KMS-11 (cell line): ENCODE data around the gene GUF1.

Experiments used
- H2AFZ ChIP-seq: fragments of 200-600 bp; sonication (generic); 2 replicates; pipeline ENCODE4 v1.6.1; 2016; ENCODE audit warnings: antibody characterized with exemption, mixed run types, low read depth
- H3K27ac ChIP-seq: fragments of 200-600 bp; sonication (generic); 2 replicates; pipeline ENCODE4 v1.6.1; 2016; ENCODE audit warnings: mild to moderate bottlenecking, mixed run types
- H3K27me3 ChIP-seq: fragments of 200-600 bp; sonication (generic); 2 replicates; pipeline ENCODE4 v1.6.1; 2017; ENCODE audit warnings: mild to moderate bottlenecking, low read depth, mixed run types, moderate library complexity; ENCODE audit not compliant: insufficient read depth
- H3K36me3 ChIP-seq: fragments of 200-600 bp; sonication (generic); 2 replicates; pipeline ENCODE4 v1.6.1; 2017; ENCODE audit warnings: mild to moderate bottlenecking, mixed run types; ENCODE audit not compliant: insufficient read depth
- H3K4me1 ChIP-seq: fragments of 200-600 bp; sonication (generic); 2 replicates; pipeline ENCODE4 v1.6.1; 2016; ENCODE audit warnings: mild to moderate bottlenecking, low read depth, mixed run types; ENCODE audit not compliant: poor library complexity, severe bottlenecking
- H3K4me2 ChIP-seq: fragments of 200-600 bp; sonication (generic); 2 replicates; pipeline ENCODE4 v1.7.0; 2016; ENCODE audit warnings: mild to moderate bottlenecking, mixed run types
- H3K4me3 ChIP-seq: fragments of 200-600 bp; sonication (generic); IDR thresholded peaks from 2 replicates; pipeline ENCODE4 v1.6.1; 2017; ENCODE audit warnings: low read depth, low read length, mixed read lengths; ENCODE audit not compliant: insufficient read depth
- H3K79me2 ChIP-seq: fragments of 200-600 bp; sonication (generic); 2 replicates; pipeline ENCODE4 v1.6.1; 2016; ENCODE audit warnings: low read depth, mixed run types; ENCODE audit not compliant: insufficient read depth
- H3K9ac ChIP-seq: fragments of 200-600 bp; sonication (generic); 2 replicates; pipeline ENCODE4 v1.6.1; 2016; ENCODE audit warnings: mild to moderate bottlenecking, mixed run types
- H4K20me1 ChIP-seq: fragments of 200-600 bp; sonication (generic); 2 replicates; pipeline ENCODE4 v1.6.1; 2016; ENCODE audit warnings: mild to moderate bottlenecking, mixed run types; ENCODE audit not compliant: insufficient read depth
- CTCF ChIP-seq: fragments of 200-600 bp; sonication (generic); conservative IDR thresholded peaks from 2 replicates; pipeline ENCODE4 v1.6.1; 2017; ENCODE audit warnings: low read depth, mild to moderate bottlenecking, antibody characterized with exemption, low read length, moderate library complexity, mixed read lengths

GUF1 gene

GRCh38 chr4:44661940-44662622 lies 16.1 kb upstream of the GUF1 start:
- no peak overlapping the region for H2AFZ ChIP-seq

GRCh38 chr4:44662623-44663005 lies 15.6 kb upstream of the GUF1 start:
- TF ChIP-seq CTCF = no peak
- Histone ChIP-seq H3K9ac (no peak overlapping the region), H4K20me1 (no peaks in the 10 kb centered on the region), H3K36me3 (no peaks in the 10 kb centered on the region), H3K4me2 (no peak overlapping the region), H2AFZ (no peak overlapping the region), H3K27me3 (no peaks in the 10 kb centered on the region), H3K4me3 (no peak overlapping the region), H3K4me1 (no peaks in the 10 kb centered on the region), H3K27ac (no peak overlapping the region), H3K79me2 (no peaks in the 10 kb centered on the region)

More at GRCh38 chr4:44661940-44662622, 16.1 kb upstream of the GUF1 start:
- Histone ChIP-seq H4K20me1 (no peaks in the 10 kb centered on the region), H3K9ac (no peak overlapping the region), H3K4me1 (no peaks in the 10 kb centered on the region), H3K36me3 (no peaks in the 10 kb centered on the region), H3K4me3 (no peak overlapping the region), H3K79me2 (no peaks in the 10 kb centered on the region), H3K27ac (no peak overlapping the region), H3K4me2 (no peak overlapping the region), H3K27me3 (no peaks in the 10 kb centered on the region)
- TF ChIP-seq CTCF = no peak

GRCh38 chr4:44663539-44664263 lies 14.5 kb upstream of the GUF1 start:
- H3K79me2 ChIP-seq = no peaks in the 10 kb centered on the region
- H3K27me3 ChIP-seq = no peaks in the 10 kb centered on the region
- H3K9ac ChIP-seq = no peak overlapping the region
- no peak for TF ChIP-seq CTCF
- no peaks in the 10 kb centered on the region for H4K20me1 ChIP-seq
- no peak overlapping the region for H3K27ac ChIP-seq
- H2AFZ ChIP-seq = no peak overlapping the region
- no peaks in the 10 kb centered on the region for H3K36me3 ChIP-seq
- no peaks in the 10 kb centered on the region for H3K4me1 ChIP-seq
- no peak overlapping the region for H3K4me3 ChIP-seq
- no peak overlapping the region for H3K4me2 ChIP-seq

- H3K27ac ChIP-seq = no peak overlapping the region
- H3K4me3 ChIP-seq = no peak overlapping the region
- no peaks in the 10 kb centered on the region for H4K20me1 ChIP-seq
- H3K27me3 ChIP-seq = no peaks in the 10 kb centered on the region
- H3K4me2 ChIP-seq = no peak overlapping the region
- H2AFZ ChIP-seq = no peak overlapping the region
- H3K4me1 ChIP-seq = no peaks in the 10 kb centered on the region
- TF ChIP-seq CTCF = no peak
- no peaks in the 10 kb centered on the region for H3K36me3 ChIP-seq
- no peaks in the 10 kb centered on the region for H3K79me2 ChIP-seq
- H3K9ac ChIP-seq = no peak overlapping the region
Measured at GRCh38 chr4:44668526-44668925, 9.7 kb upstream of the GUF1 start.
